GM21529 (cell line): ENCODE data around the gene PABPN1L.
"Not testable (repeated sequence)": the region's sequence is repeated elsewhere in the genome, so short reads cannot be mapped to it uniquely, and the experiment has no call there.

Experiments
- ATAC-seq: cut with Tn5 transposase; IDR thresholded peaks from one replicate; pipeline ENCODE4 v1.9.1; 2021; ENCODE audit not compliant: unreplicated experiment

The PABPN1L gene

DNA sequence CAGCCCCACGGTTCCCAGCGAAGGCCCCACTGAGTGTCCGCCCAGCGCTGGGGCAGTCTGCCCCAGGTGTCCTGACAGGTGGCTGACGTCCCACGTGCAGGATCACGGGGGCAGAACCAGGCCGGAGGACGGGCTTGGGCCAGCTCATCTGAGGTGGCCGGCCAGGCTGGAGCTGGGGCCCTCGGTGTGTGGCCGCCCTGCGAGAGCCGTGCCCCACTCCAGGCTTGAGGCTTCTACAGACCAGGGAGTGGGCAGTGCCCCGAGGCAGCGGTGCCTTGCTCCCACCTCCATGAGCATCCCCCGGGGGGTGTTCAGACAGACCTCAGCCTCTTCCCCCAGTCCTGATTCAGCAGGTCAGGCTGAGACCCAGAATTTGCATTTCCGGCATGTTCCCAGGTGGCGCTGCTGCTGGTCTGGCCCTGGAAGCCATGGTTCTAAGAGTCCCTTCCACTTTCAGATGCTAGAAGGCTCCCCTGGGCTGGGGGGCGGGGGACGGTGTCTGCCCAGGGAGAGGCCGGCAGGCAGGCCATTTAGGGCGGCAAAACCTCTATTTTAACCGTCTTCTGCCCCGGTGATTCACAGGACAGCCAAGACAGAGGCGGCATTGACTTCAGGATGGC is 35.4 kb upstream of the PABPN1L start:
- ATAC-seq, result no peak

DNA sequence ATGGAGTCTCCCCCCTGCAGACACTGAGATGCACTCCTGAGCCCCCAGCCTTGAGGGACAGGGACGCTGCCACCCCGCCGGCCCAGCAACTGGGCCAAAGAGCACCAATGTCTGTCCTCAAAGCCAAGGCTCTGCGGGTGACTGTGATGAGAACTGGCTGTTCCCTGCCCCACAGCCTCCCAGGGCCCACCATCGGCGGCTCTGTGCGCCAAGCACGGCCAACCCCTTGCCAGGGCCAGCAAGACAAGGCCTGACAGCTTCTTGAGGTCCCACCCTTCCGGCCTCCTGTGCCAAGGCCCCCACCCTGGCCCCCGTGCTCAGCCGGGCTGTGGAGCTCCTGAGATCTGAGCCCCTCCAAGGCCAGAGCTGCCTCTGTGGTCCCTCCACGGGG is 34.2 kb upstream of the PABPN1L start:
- no peak for ATAC-seq

DNA sequence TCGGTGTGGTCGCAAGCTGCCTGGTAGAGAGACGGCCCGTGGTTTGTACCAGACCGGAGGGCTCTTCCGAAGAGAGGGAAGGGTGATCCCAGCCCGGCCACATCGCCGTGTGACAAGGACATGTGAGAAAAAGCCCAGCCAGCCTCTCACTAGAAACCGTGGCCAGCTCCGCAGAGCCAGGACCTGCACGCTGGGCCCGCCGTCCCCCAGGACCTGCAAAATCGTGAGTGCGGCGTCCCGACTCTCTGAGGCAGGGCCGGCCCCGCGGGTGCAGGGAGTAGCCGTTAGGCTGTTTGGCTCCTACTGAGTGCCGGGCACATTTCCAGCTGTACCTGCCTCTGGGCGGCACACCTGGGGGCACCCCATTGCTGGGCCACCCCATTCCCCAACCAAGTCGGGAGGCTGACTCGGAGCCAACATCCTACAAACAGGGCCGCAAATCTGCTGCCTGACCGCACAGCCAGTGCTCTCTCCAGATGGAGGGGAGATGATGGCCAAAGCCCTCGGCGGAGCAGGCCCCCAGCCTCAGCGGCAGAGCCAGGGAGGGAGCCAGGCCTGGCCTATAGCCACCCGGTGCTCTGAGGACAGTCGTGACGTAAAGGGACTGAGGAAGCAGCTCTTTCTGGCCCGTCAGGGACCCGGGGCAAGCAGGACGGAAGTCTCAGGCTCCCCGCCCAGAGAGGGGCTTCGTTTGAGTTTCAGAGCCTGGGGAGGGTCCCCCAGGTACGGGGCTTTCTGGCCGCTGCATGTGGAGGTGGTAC is 33.6 kb upstream of the PABPN1L start:
- ATAC-seq, result no peak

DNA sequence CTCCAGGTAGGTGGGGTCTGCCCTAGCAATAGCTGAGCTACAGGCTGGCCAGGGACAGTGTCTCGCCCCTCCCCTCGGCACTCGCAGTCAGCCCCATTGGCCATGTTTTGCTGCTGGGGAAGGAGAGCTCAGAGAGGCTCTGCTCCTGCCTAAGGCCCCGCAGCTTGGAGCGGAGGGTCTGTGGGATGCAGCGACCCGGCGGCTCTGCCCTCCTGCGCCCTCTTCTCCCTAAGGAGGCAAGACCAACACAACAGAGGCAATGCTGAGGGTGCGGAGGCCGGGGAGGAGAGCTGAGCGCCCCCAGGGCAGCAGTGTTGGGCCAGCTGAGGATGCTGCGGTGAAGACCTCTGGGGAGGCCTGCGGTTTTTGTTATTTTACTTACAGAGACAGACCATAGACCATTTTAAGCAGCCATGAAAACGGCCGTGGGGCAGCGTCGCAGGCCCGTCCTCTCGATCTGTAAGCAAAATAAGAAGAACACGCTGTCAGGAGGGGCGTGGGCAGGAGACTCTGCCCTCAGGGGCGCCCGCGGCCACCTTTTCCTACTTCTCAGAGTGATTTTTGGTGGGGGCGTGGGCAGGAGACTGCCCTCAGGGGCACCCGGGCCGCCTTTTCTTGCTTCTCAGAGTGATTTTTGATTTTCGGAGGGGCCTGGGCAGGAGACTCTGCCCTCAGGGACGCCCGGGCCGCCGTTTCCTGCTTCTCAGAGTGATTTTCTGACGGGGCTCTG is 31.4 kb upstream of the PABPN1L start:
- no peak for ATAC-seq

DNA sequence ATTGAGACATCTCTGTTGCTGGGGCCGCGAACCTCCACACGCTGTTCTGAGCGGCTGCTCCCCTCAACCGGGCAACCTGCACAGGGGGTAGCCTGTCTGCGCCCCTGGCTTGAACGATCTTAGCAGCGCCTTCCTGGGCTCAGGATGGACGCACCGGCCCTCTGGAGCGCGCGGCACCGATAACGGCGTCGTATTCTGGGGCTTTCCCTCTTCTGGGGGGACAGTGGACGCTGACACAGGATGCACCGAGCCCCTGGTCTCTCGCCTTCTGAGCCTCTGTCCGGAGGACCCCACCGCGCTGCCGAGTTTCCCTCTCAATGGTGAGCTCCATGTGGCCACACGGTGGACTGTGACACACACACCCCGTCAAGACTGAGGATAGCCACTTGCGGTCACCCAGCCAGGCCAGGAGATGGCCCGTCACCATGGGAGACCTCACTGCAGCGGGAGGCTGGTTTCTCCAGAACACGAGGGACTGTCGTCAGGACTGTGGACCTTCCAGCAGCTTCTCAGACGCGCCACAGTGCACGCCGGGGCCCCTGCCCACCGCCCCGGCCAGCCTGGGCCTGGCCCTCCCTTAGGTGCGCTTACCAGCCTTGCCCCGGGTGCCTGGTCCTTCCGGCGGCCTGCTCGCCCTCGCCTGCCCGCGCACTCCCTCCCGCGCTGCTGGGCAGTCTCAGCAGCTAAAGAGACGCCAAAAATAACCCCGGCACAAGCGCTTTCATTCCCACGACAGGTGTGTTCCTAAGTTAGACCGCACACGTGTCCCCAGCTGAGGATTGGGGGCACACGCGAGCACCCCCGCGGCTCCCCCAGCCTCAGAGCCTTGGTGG is 30.0 kb upstream of the PABPN1L start:
- ATAC-seq, result no peak

DNA sequence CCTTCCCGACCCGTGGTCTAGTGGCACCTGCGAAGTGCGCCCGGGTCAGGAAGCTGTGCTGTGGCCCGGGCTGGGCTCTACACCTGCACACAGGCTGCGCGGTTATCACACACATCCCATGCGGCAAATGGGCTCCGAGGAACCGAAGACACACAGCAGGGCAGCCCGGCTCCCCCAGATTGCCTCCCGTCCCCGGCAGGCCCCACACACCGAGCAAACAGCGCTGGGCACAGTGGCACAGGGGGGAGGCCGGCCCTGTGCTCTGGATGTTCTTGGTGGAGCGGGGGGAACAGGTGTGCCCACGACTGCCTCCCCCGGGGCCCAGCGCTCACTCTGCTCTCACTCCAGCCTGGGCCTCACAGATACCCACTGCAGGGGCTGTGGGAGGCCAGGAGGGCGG is 28.9 kb upstream of the PABPN1L start:
- no peak for ATAC-seq

DNA sequence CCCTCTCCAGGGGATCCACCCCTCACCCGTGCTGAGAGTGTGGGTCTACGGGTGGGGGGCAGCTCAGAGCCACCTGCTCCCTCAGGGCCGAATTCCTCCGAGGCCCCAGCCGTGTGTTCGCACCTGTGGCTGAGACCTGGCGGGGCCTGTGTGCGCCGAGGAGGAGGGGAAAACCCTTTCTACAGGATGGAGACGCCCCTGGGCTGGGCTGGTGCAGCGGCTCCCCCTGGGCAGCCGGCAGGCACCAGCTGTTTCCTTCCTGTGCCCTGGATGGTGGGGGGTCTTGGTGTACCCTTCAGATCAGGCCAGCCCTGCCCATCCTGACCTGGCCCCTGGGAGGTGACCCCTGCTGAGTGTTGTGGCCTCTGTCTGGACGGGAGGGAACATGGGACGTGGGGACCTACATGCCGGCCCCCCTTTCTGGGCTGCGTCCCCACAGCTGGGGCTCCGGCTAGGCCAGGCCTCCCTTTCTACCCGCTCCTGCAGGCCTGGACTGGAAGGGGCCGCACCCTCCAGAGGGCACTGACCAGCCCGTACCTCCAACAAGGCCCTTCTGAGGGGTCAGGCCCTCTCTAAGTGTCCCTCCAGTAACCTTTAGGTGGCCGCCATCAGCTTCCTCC is 28.3 kb upstream of the PABPN1L start:
- ATAC-seq, result no peak

DNA sequence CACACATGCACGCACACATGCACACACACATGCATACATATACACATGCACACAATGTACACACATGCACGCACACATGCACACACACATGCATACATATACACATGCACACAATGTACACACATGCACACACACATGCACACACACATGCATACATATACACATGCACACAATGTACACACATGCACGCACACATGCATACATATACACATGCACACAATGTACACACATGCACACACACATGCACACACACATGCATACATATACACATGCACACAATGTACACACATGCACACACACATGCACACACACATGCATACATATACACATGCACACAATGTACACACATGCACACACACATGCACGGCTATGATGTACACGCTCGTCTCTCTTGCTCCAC is 27.8 kb upstream of the PABPN1L start:
- ATAC-seq, result not testable (repeated sequence)

DNA sequence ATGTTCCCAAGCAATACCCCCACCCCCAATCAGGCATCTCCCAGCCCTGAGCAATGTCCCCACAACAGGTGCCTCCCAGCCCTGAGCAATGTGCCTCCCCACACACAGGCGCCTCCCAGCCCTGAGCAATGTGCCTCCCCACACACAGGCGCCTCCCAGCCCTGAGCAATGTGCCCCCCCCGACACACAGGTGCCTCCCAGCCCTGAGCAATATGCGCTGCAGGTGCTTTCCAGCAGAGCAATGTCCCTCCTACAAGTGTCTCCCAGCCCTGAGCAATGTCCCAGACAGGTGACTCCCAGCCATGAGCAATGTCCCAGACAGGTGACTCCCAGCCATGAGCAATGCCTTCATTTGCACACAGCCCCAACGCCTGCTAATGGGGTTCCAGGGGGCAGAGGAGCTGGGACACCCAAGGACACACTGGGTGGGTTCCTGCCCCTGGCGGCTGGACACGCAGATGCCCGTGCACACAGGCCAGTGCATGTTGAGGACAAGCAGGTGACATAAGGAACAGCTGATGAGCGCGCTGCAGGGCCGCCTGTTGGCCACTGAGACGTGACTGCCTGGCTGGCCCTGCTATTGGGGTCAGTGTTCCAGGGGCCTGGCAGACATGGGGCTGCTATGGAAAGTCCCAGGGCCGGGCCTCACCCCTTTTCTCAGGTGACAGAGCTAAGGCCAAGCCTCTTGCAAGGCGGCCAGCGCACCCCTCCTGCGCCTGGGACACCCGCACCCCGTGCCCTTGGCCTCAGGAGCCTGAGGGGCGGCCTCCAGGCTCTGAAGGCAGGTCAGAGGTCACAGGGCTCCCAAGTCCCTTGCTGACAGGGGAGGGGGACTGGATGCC is 26.9 kb upstream of the PABPN1L start:
- no peak for ATAC-seq

DNA sequence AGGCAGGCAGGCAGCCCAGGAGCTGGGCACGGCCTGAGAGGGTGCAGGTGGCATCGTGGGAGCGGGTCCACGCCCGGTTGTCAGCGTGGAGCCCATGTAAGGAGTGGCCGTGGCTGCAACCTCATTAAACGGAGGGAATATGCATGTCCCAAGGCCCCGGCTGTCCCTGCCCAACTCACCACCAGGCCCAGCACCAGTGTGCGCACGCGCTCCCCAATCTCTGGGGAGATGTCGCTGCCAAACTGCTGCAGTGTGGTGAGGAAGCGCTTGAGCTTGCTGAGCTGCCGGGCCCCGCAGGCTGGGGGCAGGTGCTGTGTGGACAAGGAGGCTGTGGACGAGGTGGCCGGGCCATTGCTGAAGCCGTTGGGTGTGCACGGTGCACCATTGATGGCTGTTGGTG is 25.6 kb upstream of the PABPN1L start:
- ATAC-seq, result no peak

DNA sequence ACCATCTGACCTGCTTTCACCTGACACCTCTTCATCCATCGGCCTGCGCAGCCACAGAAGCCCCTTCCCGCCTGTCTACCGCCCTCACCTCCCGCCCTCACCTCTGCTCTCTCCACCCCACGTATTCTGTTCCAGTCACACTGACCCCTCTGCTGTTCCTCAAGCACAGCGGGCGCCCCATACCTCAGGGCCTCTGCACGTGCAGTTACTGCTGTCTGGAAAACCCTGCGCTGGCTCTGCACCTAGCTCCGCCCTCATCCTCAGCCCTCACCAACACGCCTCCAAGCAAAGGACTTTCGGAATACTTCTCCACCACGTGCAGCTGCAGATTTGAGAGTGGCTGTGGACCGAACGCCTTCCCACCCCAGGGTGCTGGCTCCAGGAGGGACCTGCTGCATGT is 24.6 kb upstream of the PABPN1L start:
- ATAC-seq, result no peak

DNA sequence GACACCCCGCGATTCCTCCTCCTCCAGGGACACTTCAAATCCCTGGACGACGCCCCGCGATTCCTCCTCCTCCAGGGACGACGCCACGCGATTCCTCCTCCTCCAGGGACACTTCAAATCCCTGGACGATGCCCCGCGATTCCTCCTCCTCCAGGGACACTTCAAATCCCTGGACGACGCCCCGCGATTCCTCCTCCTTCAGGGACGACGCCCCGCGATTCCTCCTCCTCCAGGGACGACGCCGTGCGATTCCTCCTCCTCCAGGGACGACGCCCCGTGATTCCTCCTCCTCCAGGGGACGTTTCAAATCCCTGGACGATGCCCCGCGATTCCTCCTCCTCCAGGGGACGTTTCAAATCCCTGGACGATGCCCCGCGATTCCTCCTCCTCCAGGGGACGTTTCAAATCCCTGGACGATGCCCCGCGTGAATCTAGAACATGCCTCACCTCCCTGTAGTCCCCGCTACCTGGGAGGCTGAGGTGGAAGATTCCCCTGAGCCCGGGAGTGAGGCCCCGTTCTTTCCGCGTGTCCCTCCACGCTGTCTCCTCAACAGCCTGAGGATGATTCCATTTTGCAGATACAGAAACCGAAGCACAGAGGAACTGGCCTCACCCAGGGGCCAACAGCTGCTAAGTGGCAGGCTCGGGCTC is 23.4 kb upstream of the PABPN1L start:
- not testable (repeated sequence) for ATAC-seq

DNA sequence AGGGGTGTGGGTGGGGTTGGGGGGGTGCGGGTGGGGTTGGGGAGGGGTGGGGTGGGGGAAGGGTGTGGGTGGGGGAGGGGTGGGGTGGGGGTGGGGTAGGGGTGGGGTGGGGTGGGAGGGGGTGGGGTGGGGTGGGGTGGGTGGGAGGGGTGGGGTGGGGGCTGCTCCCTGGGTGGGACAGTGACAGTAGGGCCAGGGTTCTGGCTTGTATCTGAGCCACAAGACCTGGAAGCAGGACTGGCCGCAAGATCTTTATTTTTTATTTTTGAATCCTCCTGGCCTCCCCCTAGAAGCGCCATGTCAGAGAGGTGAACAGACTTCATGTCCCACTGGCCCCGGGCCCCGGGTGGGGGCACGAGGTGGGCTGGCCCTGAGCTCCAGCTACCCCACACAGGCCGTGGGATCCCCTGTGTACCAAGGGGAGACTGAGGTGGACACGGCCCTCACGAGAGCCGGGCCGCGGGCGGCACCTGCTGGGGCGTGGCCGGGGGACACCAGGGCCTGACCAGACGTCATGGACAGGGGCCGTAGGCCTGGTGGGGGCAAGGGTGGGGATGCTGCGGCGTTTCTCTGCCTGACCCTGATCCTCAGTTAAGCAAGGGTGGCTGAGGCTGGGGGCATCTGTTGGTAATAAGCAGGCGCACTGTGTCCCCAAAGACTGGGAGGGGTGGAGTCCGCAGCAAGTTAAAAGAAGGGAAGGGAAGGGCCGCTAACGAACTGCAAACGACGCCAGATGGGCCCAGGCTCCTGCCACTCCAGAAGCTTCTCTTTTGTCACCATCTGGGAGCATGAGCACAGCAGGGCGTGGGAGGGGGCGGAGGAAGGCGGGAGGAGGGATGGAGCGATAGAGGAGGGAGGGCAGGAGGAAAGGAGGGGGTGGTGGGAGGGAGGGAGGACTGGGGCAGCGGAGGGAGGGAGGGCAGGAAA is 22.3 kb upstream of the PABPN1L start:
- no peak for ATAC-seq

DNA sequence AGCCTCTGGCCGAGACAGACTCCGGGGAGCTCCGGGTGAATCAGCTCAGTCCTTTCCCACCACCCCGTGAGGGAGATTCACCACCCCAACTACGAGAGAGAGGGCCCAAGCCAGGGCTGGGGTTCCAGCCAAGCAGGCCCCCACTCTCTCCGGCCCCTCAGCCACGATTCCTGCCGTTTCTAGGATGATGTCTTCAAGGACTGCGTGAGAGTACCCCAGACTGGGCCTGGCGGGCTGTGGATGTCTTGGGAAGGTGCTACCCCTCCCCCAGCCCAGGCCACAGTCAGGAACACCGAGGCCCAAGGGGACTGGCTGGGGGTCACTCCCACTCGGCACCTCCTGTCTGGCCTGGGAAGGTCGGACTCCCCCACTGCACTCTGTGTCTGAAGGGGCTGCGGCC is 21.6 kb upstream of the PABPN1L start:
- no peak for ATAC-seq

DNA sequence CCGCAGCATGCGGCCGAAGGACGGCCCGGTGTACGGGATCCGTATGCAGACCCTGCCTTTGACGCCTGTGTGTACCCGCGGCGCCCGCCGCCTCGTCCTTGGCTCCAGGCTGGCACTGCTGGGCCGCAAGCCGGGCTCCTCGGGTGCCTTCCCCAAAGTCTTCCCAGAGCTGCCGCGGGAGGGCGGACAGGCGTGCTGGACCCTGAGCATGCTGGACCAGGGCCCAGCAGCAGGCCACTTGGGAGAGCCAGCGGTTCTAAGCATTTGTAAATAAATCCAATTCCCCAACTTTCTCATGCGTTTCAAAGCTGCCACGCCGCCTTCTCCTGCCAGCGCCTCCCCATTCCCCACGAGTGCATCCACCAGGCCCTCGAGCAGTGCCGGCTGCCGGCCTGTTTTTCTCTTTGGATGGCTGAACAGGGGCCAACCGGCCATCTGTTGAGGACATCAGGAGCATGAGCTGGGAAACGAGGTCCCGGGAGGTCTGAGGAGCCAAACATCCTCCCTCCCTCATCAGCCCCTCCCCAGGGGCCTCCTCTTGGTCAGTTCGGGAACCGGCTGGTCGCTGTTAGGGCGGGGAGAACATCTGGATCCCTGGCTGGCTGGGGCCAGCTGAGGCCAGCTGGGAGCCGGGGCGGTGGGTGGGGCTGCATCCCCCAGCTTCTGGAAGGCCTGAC is 20.5 kb upstream of the PABPN1L start:
- no peak for ATAC-seq

DNA sequence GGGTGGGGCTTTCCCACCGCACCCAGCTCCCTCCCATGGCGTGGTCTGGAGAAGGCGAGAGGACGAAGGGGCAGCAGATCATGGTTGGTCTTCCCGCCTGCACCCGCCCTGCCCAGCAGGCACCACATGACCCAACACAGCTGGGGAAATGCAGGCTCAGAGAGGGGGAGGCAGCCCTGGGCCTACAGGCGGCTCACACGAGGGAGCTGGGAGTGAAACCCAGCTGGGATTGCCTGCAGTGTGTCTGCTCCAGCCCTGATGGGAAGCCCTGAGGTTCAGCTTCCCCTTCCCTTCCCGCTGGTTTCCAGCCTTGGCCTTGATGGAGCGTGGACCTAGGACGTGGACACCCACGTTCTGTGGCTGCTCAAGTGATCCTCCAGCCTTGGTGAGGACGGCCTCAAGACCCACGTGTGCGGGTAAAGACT is 20.0 kb upstream of the PABPN1L start:
- no peak for ATAC-seq

DNA sequence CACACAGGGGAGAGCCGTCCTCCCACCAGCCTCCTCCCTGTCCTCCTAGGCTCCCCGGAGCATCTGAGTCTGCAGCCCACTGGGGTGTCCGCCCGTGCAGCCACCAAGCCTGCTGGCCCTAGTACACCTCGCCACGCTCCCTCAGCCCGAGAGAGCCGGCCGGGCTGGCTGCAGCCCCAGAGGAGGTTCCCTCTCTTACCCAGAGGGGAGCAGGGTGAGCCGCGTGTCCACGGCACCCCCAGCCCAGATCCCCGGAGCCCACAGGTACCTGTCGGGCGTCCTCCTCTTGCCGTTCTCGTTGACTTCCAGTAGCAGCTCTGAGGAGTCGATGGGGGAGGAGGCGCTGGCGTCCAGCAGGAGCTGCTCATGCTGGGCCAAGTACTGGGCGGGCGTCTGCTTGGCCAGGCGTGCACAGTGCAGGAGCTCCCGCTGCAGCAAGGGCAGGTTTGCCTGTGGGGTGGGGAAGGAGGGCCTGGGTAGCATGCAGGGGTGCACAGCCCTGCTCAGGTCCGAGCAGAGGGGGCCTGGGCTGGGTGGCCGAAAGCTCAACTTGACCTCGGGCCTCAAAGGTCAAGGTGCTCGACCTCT is 19.3 kb upstream of the PABPN1L start:
- ATAC-seq, result no peak
